Renal cortex interstitium (tissue), 11 donors: ENCODE results near the gene PLPPR3. TPM values are rescaled to one million over a fixed set of nuclear protein-coding genes. Genes with fewer than 3 reads are reported as not detected.
"Not testable (repeated sequence)": the region's sequence is repeated elsewhere in the genome, so short reads cannot be mapped to it uniquely, and the experiment has no call there.

Experiments used
- DNase-seq, 11 donors: peaks; one replicate each; pipeline ENCODE4 v3.0.0-alpha.2; 2013; ENCODE audit warnings: low read depth in 9 of 11, low spot score in 4 of 11; ENCODE audit errors: extremely low read depth in 1 of 11
- polyA plus RNA-seq, 3 donors: library from polyadenylated mRNA; unstranded; fragments of 120-200 nt; gene quantifications; one replicate each; pipeline ENCODE4 v1.2.1, GENCODE V29; 2013; ENCODE audit not compliant: insufficient read length in 3 of 3

The PLPPR3 gene
- polyA plus RNA-seq, 3 donors = 8.2 to 19.3 (median 15.8) TPM

DNA sequence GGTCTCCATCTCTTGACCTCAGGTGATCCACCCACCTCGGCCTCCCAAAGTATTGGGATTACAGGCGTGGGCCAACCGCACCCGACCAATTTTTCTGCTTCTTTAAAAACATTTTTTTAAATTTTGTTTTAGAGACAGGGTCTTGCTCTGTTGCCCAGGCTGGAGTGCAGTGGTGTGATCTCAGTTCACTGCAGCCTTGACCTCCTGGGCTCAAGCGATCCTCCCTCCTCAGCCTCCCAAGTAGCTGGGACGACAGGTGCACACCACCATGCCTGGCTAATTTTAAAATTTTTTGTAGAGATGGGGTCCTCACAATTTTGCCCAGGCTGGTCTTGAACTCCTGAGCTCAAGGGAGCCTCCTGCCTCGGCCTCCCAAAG lies 21.0 kb upstream of the PLPPR3 start:
- DNase-seq = not testable (repeated sequence)

DNA sequence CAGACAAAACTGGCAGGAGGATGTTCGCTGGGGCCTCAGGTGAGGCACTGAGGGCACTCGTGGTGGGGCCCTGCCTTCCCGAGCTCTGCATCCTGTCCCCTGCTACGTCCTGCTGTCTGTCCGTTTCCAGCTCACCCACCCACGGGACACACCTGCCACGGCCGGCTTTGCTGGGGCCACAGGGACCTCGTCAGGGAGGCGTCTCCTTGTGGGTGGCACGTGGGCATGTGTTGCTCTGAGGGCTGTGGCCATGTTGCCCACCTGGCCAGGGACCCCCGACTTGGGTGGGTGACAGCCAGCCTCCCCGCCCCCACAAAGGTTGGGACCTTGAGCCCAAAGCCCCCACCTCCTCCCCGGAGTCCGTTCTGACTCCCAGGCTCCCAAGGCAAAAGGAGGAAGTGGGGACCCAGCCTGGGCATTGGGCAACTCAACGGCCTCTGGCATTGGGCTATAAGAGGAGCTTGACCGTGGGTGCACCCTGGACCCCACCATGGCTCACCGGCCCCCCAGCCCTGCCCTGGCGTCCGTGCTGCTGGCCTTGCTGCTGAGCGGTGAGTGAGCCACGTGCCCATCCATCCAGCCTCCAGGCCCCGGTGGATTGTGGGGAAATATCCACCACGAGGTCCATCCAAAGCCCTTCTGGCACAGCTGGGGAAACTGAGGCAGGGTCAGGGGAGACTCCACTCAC lies 18.9 kb upstream of the PLPPR3 start, which contains the start of gene PRTN3:
TSS of gene PRTN3 (plus strand) at position 481 of the 688 bp plus-strand sequence. CDS start at position 491, 10 bp downstream.
- no peak for DNase-seq

DNA sequence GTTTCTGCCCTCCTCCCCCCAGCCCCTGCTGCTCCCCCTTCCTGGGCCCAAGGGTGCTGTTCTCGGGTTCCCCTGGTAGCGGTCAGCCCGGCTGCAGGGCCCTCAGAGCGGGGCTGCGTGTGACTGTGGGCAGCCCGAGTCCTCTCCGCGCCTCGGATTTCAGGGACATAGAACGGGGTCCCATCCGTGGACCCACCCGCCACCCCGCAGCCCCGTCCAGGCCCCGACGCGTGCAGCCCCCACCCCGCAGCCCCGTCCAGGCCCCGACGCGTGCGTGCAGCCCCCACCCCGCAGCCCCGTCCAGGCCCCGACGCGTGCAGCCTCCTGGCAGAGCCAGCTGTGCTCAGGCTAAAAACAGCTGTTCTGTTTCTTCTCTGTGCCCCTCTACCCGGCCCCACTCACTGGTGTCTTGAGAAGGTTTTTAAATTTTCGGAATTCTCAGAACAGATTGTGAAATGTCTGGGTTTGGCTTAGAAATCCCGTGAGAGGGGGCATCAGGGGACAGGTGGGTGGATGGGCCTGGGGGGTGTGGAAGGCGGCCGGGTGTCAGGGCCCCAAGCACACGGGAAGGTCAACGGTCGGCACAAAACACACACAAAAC lies 13.6 kb upstream of the PLPPR3 start:
- no peak for DNase-seq

DNA sequence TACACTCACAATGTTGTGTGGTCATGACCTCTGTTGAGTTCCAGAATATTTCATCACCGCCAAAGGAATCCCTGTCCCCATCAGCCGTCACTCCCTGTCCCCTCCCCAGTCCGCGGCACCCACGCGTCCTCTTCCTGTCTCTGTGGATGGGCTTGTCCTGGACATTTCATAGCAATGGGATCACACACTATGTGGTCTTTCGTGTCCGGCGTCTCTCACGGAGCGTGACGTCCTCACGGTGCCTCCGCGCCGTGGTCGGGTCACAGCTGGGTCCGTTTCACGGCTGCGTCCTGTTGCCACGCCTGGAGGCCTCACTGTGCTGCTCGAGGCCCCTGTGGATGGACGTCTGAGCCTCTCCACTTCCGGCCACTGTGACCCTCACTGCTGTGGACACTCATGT lies 12.5 kb upstream of the PLPPR3 start:
- no peak for DNase-seq

DNA sequence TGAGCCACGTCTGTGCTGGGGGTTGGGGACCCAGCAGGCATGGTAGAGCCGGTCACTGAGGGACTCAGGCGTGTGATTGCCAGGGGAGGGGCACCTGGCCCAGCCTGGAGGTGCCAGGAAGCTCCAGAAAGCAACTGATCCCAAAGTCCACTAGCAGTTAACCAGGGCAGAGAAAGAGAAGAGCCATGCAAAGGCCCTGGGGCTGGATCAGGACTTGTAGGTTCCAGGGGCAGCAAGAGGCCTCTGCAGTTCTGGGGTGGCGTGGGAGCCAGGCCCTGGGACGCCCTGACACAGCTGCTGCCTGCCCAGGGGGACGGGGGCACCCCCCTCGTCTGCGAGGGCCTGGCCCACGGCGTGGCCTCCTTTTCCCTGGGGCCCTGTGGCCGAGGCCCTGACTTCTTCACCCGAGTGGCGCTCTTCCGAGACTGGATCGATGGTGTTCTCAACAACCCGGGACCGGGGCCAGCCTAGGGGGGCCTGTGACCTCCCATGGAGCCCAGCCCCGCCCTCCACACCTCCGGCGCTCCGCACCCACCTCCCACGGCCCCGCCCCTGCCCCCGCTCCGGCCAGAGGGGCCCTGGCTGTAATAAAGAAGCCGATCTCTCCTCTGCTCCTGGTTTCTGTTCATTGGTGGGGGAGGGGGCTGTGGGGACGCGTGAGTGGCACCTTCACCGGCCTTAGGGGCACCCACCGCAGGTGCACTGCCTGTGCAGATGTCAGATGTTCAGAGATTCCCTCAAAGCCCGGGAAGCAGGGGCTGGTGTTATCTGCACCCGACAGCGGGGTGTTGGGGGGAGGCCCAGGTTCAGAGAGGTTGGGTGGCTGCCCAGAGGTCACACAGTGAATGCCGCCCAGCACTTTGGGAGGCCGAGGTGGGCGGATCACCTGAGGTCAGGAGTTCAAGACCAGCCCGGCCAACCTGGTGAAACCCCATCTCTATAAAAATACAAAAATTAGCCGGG lies 9.9 kb upstream of the PLPPR3 start:
- DNase-seq = no peak

DNA sequence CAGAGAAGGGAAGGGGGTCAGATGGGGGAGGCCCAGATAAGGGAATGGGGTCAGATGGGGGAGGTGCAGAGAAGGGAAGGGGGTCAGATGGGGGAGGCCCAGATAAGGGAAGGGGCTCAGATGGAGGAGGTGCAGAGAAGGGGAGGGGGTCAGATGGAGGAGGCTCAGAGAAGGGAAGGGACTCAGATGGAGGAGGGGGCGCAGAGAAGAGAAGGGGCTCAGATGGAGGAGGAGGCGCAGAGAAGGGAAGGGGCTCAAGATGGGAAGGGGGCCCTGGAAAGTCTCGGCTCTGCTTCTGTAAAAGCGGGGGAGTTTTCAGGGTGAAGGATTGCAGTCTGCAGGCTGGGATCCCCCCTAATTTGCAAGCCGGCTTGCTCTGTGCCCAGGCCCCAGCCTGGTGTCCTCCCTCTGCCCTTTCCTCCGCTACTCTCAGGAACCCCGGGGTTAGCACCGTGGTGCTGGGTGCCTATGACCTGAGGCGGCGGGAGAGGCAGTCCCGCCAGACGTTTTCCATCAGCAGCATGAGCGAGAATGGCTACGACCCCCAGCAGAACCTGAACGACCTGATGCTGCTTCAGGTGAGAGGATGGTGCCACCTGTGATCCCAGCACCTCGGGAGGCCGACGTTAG lies 7.5 kb upstream of the PLPPR3 start:
- DNase-seq = no peak

DNA sequence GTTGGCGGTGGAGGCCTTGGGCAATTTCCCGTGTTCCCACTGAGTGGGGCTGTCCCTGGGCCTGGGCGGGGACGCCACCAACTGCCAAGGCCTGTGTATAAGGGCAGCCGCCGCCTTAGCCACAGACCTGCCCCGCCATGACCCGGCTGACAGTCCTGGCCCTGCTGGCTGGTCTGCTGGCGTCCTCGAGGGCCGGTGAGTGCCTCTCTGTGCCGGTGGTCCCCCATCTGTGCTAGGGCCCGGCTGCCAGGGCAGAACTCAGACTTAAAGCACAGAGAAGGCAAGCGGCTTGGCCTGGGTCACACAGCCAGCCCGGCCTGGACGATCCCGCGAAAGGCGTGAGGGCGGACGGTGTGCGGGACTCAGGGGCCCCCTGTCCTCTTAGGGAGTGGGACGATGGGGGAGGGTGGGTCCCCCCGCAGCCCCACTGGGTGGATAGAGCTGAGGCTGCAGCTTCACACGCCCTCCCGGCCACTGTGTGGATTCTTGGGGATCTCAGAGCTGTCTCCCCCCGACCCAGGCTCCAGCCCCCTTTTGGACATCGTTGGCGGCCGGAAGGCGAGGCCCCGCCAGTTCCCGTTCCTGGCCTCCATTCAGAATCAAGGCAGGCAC lies 6.1 kb upstream of the PLPPR3 start, which contains the start of gene AZU1:
TSS of gene AZU1 (plus strand) at position 128 of the 612 bp plus-strand sequence. CDS start at position 138, 10 bp downstream.
- no peak for DNase-seq

DNA sequence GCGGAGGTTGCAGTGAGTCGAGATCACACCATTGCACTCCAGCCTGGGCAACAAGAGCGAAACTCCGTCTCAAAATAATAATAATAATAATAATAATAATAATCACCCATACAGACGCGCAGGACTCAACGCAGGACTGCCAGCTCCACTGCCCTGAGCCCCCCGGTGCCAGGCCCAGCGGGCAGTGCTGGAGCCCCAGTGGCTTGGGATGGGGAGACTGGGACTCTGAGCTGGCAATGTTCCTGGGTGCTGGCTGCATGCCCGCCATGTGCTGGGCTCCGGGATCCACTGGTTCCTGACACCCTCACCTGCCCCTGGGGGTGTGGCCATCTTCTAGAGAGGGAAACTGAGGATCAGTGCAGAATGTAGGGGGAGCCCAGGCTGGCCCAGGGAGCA lies 5.6 kb upstream of the PLPPR3 start:
- DNase-seq = no peak

DNA sequence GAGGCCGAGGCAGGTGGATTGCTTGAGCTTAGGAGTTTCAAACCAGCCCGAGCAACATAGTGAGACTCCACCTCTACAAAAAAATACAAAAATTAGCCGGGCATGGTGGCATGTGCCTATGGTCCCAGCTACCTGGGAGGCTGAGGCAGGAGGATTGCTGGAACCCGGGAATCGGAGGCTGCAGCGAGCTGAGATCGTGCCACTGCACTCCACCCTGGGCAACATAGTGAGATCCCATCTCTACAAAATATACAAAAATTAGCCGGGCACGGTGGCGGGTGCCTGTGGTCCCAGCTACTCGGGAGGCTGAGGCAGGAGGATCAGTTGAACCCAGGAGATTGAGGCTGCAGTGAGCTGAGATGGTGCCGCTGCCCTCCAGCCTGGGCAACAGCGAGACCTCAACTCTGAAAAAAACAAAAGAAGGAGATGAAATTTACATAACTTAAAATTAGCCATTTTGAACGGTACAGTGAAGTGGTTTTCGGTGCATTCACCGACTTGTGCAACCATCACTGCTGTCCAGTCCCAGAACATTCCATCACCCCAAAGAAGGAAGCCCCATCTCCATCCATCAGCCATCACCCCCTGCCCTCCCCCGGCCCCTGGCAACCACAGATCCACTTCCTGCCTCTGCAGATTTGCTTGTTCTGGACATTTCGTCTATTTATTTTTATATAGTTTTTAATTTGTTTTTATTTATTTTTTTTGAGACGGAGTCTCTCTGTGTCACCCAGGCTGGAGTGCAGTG lies 4.3 kb upstream of the PLPPR3 start:
- no peak for DNase-seq

DNA sequence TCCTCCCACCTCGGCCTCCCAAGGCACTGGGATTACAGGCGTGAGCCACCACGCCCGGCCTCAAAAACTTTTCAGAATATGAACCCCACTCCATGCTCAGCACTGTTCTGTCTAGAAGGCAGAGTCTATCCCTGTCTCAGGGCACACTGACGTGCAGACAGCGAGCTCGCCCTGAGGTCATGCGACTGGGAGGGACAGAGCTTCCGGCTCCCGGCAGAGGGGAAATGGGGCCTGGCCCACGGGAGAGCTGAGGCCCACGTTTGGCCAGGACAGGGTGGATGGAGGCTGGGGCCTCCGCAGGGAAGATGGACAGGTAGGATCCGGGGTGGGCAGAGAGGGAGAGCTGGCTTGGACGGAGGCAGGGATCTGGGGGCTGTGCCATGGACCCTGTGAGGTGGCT lies 3.1 kb upstream of the PLPPR3 start:
- no peak for DNase-seq

DNA sequence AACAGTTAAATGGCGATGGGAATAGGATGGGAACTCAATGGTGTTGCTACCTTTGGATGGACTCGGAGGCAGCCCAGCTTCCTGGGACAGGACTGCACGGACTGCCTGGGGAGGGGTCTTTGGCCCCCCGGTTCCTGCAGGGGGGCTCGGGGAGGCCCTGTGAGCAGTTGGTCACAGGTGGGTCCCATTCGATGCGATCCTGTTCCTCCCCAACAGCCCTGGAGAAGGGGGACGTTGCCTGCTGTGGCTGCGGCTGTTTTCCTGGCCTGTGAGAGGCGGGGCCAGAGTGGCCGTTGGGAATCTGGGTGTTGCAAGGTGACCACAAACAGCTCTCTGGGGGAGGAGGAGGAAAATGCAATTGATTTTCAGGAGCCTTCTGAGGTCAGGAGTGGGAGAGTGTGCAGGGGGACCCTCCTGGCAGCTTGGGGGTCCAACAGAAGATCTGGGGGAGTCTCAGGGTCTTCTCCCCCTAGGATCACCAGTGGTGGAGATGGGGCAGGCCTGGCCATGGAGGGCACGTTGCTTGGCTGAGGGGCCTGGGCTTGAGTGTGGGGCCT lies 1.9 kb upstream of the PLPPR3 start:
- DNase-seq = no peak

DNA sequence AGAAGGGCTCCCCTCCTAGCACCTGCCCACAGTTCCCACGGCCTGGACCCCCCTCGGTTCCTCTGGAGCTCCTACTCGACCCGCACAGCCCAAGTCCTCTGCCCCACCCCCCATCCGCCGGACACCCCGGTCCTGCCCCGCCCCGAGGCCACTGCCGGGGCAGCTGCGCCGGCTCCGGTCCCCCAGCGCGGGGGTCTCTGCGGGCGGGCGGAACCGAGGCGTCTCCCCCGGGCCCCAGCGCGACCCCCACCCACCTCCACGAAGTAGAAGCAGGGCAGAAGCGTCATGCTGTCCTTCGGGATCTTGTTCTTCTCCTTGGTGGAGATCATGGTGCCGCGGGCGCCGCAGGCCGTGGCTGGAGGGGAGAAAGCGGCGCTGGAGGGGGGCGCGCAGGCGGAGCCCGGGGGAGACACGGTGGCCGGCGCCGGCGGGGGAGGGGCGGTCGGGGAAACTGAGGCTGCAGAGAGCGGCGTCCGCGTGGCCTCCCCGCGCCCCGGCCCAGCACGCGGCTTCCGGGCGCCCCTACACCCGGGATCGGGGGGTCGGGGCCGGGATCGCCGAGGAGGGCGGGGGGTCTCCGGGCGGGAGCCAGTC lies 427 bp downstream of the PLPPR3 start:
- no peak for DNase-seq

DNA sequence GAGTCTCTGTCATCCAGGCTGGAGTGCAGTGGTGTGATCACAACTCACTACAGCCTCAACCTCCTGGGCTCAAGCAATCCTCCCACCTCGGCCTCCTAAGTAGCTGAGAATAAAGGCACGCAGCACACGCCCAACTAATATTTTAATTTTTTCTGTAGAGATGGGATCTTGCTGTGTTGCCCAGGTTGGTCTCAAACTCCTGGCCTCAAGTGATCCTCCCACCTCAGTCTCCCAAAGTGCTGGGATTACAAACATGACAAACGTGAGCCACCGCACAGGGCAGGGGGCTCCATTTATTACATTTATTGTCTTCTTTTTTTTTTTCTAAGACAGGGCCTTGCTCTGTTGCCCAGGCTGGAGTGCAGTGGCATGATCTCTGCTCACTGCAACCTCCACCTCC lies 1.5 kb downstream of the PLPPR3 start:
- DNase-seq = not testable (repeated sequence)

DNA sequence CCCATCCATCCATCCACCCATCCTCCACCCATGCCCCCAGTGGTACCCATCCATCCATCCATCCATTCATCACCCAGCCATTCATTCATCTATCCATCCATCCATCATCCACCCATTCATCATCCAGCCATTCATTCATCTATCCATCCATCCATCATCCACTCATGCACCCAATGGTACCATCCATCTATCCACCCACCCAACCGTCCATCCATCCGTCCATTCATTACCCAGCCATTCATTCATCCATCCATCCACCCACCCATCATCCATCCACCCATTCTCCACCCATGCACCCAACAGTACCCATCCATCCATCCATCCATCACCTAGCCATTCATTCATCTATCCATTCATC lies 5.3 kb downstream of the PLPPR3 start:
- DNase-seq = no peak

DNA sequence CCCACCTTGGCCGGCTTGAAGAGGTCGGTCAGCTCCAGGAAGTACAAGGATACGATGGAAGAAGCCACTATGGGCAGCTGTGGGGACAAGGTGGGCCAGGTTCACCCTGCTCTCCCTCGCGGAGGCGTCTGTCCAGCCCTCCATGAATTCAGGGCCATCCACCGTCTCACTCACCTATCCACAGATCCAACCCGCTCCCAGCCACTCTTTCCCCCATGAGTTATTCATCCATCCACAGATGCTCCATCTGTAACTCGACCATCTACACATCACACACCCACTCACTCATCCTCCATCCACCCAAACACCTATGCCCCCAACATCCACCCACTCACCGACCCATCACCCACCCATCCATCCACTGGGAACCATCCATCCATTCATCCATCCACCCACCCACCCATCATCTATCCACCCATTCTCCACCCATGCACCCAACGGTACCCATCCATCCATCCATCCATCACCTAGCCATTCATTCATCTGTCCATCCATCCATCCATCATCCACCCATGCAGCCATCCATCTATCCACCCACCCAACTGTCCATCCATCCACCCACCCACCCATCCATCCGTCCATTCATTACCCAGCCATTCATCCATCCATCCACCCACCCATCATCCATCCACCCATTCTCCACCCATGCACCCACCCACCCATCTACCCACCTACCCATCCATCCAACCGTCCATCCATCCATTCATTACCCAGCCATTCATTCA lies 5.8 kb downstream of the PLPPR3 start:
- DNase-seq = no peak

DNA sequence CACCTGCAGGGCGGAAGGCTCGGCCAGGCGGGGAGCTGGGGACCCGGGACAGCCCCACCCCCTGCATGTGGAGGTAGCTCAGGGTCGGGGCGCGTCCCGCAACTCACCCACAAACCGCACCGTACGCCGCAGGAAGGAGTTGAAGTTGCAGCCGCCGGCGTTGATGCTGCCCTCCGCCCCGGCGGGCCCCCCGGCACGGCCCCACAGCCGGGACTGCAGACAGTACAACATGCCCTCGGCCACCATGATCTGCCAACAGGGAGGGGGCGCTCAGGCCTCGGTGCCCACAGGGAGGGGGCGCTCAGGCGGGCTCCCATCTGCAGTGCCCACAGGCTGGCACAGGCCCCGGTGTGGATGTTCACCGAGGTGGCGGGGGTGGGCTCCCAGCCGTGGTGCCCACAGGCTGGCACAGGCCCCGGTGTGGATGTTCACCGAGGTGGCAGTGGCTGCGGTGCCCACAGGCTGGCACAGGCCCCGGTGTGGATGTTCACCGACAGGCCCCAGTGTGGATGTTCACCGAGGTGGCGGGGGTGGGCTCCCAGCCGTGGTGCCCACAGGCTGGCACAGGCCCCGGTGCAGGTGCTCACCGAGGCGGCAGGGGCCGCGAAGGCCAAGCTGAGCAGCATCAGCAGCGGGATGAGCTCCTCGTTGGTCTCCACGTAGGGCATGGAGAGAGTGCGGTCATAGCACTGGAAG lies 6.5 kb downstream of the PLPPR3 start:
- no peak for DNase-seq
